Loucy (cell line): Measurements from ENCODE around the gene TNPO1.

Experiments
- H2AFZ ChIP-seq: fragments of 200-600 bp; sonication (generic); 2 replicates; pipeline ENCODE4 v1.6.0; 2016; ENCODE audit warnings: antibody characterized with exemption, mild to moderate bottlenecking, low read length, moderate library complexity
- H3F3A ChIP-seq: fragments of 200-600 bp; 2 replicates; pipeline ENCODE4 v1.6.0; 2016; ENCODE audit warnings: antibody characterized with exemption, low read depth, mild to moderate bottlenecking
- H3K27me3 ChIP-seq: fragments of 200-600 bp; sonication (generic); 2 replicates; pipeline ENCODE4 v1.6.1; 2014; ENCODE audit warnings: low read length, mild to moderate bottlenecking; ENCODE audit not compliant: insufficient read depth, poor library complexity, severe bottlenecking
- H3K36me3 ChIP-seq: fragments of 200-600 bp; sonication (generic); 2 replicates; pipeline ENCODE4 v1.6.1; 2016; ENCODE audit warnings: low read length; ENCODE audit not compliant: insufficient read depth
- H3K4me1 ChIP-seq: fragments of 200-600 bp; sonication (generic); 2 replicates; pipeline ENCODE4 v1.5.1; 2014; ENCODE audit warnings: low read length, mild to moderate bottlenecking; ENCODE audit not compliant: insufficient read depth, poor library complexity, severe bottlenecking
- H3K4me2 ChIP-seq: fragments of 200-600 bp; sonication (generic); 2 replicates; pipeline ENCODE4 v1.6.0; 2014; ENCODE audit warnings: antibody characterized with exemption, low read length, low read depth, mild to moderate bottlenecking; ENCODE audit not compliant: poor library complexity, severe bottlenecking
- H3K4me3 ChIP-seq: fragments of 200-600 bp; sonication (generic); 2 replicates; pipeline ENCODE4 v1.5.1; 2014; ENCODE audit warnings: low read length, mild to moderate bottlenecking, mixed read lengths; ENCODE audit not compliant: poor library complexity, severe bottlenecking
- H3K79me2 ChIP-seq: fragments of 200-600 bp; sonication (generic); 2 replicates; pipeline ENCODE4 v1.6.1; 2014; ENCODE audit warnings: low read length; ENCODE audit not compliant: insufficient read depth
- H3K9ac ChIP-seq: fragments of 200-600 bp; sonication (generic); 2 replicates; pipeline ENCODE4 v1.6.0; 2014; ENCODE audit warnings: mild to moderate bottlenecking, low read depth, low read length, moderate library complexity; ENCODE audit not compliant: poor library complexity, severe bottlenecking
- H3K9me2 ChIP-seq: fragments of 200-600 bp; sonication (generic); replicated peaks from 2 replicates; pipeline ENCODE4 v1.6.1; 2016; ENCODE audit warnings: low read depth, low read length, mixed read lengths
- H3K9me3 ChIP-seq: fragments of 200-600 bp; sonication (generic); 2 replicates; pipeline ENCODE4 v1.6.1; 2014; ENCODE audit warnings: mild to moderate bottlenecking, antibody characterized with exemption, low read length, low read depth; ENCODE audit not compliant: insufficient read depth
- H4K20me1 ChIP-seq: fragments of 200-600 bp; sonication (generic); 2 replicates; pipeline ENCODE4 v1.6.0; 2014; ENCODE audit warnings: antibody characterized with exemption, low read length, mild to moderate bottlenecking; ENCODE audit not compliant: insufficient read depth, poor library complexity, severe bottlenecking
- EZH2phosphoT487 ChIP-seq: fragments of 200-600 bp; IDR thresholded peaks from 2 replicates; pipeline ENCODE4 v1.6.1; 2018; ENCODE audit warnings: antibody characterized with exemption, mild to moderate bottlenecking, moderate library complexity, borderline replicate concordance
- TF ChIP-seq, protein P1 (sequence below): fragments of 200-600 bp; sonication (generic); conservative IDR thresholded peaks from 2 replicates; pipeline ENCODE4 v1.5.1; 2014; ENCODE audit warnings: mild to moderate bottlenecking, antibody characterized with exemption, low read length

Gene TNPO1

DNA sequence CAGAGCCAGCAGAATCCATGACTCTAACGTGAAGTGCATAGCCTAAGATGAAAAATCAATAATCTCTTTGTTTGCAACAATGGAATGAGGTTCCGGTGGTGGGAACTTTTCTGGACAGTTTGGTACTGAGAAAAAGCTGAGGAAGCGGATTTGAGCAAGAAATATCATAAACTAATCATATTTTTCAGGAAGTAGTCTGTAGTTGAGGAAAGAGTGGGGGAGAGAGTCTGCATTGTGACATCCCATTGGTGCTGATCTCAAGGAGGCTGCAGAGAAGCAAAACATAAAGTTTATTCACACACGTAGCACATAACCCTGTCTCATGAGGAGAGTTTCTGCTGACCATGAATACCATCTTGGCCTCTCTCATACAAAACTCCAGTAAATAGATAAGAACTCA lies 123.6 kb downstream of the TNPO1 start:
- Histone ChIP-seq H3F3A (no peaks in the 10 kb centered on the region), H3K9me3 (no peaks in the 10 kb centered on the region), H3K79me2 (no peaks in the 10 kb centered on the region), H3K27me3 (no peaks in the 10 kb centered on the region), H3K9me2 (no peaks in the 10 kb centered on the region), H3K36me3 (no peaks in the 10 kb centered on the region), H3K9ac (no peak overlapping the region), H3K4me2 (no peak overlapping the region), H2AFZ (no peak overlapping the region), H3K4me3 (no peak overlapping the region), H3K4me1 (no peaks in the 10 kb centered on the region), H4K20me1 (no peaks in the 10 kb centered on the region)
- no peak for TF ChIP-seq EZH2phosphoT487
- TF ChIP-seq, protein P1, sequence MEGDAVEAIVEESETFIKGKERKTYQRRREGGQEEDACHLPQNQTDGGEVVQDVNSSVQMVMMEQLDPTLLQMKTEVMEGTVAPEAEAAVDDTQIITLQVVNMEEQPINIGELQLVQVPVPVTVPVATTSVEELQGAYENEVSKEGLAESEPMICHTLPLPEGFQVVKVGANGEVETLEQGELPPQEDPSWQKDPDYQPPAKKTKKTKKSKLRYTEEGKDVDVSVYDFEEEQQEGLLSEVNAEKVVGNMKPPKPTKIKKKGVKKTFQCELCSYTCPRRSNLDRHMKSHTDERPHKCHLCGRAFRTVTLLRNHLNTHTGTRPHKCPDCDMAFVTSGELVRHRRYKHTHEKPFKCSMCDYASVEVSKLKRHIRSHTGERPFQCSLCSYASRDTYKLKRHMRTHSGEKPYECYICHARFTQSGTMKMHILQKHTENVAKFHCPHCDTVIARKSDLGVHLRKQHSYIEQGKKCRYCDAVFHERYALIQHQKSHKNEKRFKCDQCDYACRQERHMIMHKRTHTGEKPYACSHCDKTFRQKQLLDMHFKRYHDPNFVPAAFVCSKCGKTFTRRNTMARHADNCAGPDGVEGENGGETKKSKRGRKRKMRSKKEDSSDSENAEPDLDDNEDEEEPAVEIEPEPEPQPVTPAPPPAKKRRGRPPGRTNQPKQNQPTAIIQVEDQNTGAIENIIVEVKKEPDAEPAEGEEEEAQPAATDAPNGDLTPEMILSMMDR = no peak

DNA sequence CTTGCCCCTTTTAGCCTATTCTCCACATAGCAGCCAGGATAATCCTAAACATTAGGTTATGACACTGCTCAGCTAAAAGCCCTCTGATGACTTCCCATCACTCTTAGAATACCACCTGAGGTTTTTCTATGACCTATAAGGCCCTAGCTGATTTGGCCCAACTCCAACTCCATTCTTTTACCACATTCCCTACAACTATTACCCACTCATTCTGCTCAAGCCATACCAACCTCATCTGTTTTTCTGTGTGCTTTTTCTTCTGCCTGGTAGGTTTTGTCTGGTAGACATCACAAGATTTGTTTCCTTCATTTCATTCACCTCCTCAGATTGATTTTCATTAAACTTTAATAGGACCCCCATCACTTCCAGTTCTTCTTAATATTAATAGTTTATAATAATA lies 126.8 kb downstream of the TNPO1 start:
- Histone ChIP-seq H2AFZ (no peak overlapping the region), H3K36me3 (no peaks in the 10 kb centered on the region), H3K4me2 (no peak overlapping the region), H4K20me1 (no peaks in the 10 kb centered on the region), H3K9me3 (no peaks in the 10 kb centered on the region), H3K4me1 (no peaks in the 10 kb centered on the region), H3K27me3 (no peaks in the 10 kb centered on the region), H3K9ac (no peak overlapping the region), H3K9me2 (no peaks in the 10 kb centered on the region), H3F3A (no peaks in the 10 kb centered on the region), H3K4me3 (no peak overlapping the region), H3K79me2 (no peaks in the 10 kb centered on the region)
- TF ChIP-seq, protein P1 = no peak
- TF ChIP-seq EZH2phosphoT487 = no peak

DNA sequence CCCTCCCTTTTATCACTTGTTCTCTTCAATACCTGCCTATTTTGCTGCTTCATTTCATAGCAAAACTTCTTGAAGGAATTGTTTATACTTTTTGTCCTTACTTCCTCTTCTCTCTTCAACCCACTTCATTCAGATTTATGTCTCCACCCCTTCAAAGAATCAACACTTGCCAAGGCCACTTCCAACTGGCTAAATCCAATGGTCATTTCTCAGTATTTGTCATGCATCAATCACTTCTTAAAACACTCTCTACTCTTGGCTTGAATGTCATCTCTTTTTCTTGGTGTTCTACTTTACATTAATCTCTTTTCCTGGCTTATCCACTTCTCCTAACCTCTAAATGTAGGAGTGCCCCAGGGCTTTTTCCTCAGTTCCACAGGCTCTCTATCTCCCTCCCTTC lies 131.0 kb downstream of the TNPO1 start:
- no peak for TF ChIP-seq EZH2phosphoT487
- TF ChIP-seq, protein P1 = no peak

More for the DNA sequence above, 131.0 kb downstream of the TNPO1 start:
- Histone ChIP-seq H3K4me1 (no peaks in the 10 kb centered on the region), H3K79me2 (no peaks in the 10 kb centered on the region), H3K4me3 (no peak overlapping the region), H4K20me1 (no peaks in the 10 kb centered on the region), H3F3A (no peaks in the 10 kb centered on the region), H3K9me2 (no peaks in the 10 kb centered on the region), H3K9me3 (no peaks in the 10 kb centered on the region), H2AFZ (no peak overlapping the region), H3K4me2 (no peak overlapping the region), H3K9ac (no peak overlapping the region), H3K27me3 (no peaks in the 10 kb centered on the region), H3K36me3 (no peaks in the 10 kb centered on the region)
